Mesenchymal stem cell (in vitro differentiated cells and primary cell): ENCODE data around the gene NDFIP2.

Experiments
- DNase-seq: peaks from one replicate; pipeline ENCODE4 v3.0.0-alpha.2; 2013
- H2AFZ ChIP-seq: one replicate; pipeline ENCODE4 v1.6.1; 2013; ENCODE audit warnings: low read depth, mild to moderate bottlenecking, control low read depth, inconsistent platforms, low read length, moderate library complexity
- H2AK5ac ChIP-seq: 2 replicates; pipeline ENCODE4 v1.6.1; 2013; ENCODE audit warnings: low read length, moderate library complexity, mild to moderate bottlenecking, inconsistent platforms; ENCODE audit not compliant: severe bottlenecking
- H2BK120ac ChIP-seq: one replicate; pipeline ENCODE4 v1.6.1; 2013; ENCODE audit warnings: low read depth, mild to moderate bottlenecking, inconsistent platforms, low read length, moderate library complexity
- H2BK12ac ChIP-seq, 2 experiments: one replicate each; pipeline ENCODE4 v1.6.1; 2013; ENCODE audit warnings: inconsistent platforms in 2 of 2, low read length in 2 of 2, mild to moderate bottlenecking in 2 of 2, moderate library complexity in 2 of 2, control low read depth in 1 of 2
- H2BK15ac ChIP-seq: one replicate; pipeline ENCODE4 v1.6.1; 2013; ENCODE audit warnings: mild to moderate bottlenecking, low read depth, inconsistent platforms; ENCODE audit not compliant: poor library complexity, severe bottlenecking
- H2BK5ac ChIP-seq: 2 replicates; pipeline ENCODE4 v1.6.1; 2013; ENCODE audit warnings: low read depth, mild to moderate bottlenecking, low read length, control low read depth, inconsistent platforms; ENCODE audit not compliant: poor library complexity, severe bottlenecking
- H3K14ac ChIP-seq, 2 experiments: one replicate each; pipeline ENCODE4 v1.6.1; 2013; ENCODE audit warnings: inconsistent platforms in 2 of 2, low read length in 2 of 2, control low read depth in 1 of 2, mild to moderate bottlenecking in 1 of 2, moderate library complexity in 1 of 2
- H3K18ac ChIP-seq, 2 experiments: one replicate each; pipeline ENCODE4 v1.6.1; 2013; ENCODE audit warnings: inconsistent platforms in 2 of 2, low read length in 2 of 2, control low read depth in 1 of 2, low read depth in 1 of 2, mild to moderate bottlenecking in 1 of 2
- H3K23ac ChIP-seq, 2 experiments: one replicate each; pipeline ENCODE4 v1.6.1; 2013; ENCODE audit warnings: inconsistent platforms in 2 of 2, low read length in 2 of 2, mild to moderate bottlenecking in 2 of 2, moderate library complexity in 2 of 2, control low read depth in 1 of 2
- H3K27ac ChIP-seq: 2 replicates; pipeline ENCODE4 v1.5.1; 2013; ENCODE audit warnings: mild to moderate bottlenecking, moderate library complexity, low read length, control low read depth, inconsistent platforms; ENCODE audit not compliant: poor library complexity, severe bottlenecking
- H3K27me3 ChIP-seq, 2 experiments: 2 replicates each; pipeline versions ENCODE4 v1.6.1 to v1.7.0; 2013; ENCODE audit warnings: low read length in 2 of 2, mild to moderate bottlenecking in 2 of 2, moderate library complexity in 2 of 2, control low read depth in 1 of 2, inconsistent platforms in 1 of 2; ENCODE audit not compliant: control insufficient read depth in 1 of 2, insufficient read depth in 1 of 2
- H3K36me3 ChIP-seq, 2 experiments: 2 replicates each; pipeline versions ENCODE4 v1.6.1 to v1.7.0; 2013; ENCODE audit warnings: low read length in 2 of 2, control low read depth in 1 of 2, inconsistent platforms in 1 of 2, low read depth in 1 of 2, mild to moderate bottlenecking in 1 of 2; ENCODE audit not compliant: insufficient read depth in 2 of 2, control insufficient read depth in 1 of 2
- H3K4ac ChIP-seq, 2 experiments: one replicate each; pipeline ENCODE4 v1.6.1; 2013; ENCODE audit warnings: inconsistent platforms in 2 of 2, low read length in 2 of 2, mild to moderate bottlenecking in 2 of 2, moderate library complexity in 2 of 2, control low read depth in 1 of 2, low read depth in 1 of 2
- H3K4me1 ChIP-seq: 2 replicates; pipeline ENCODE4 v1.6.1; 2013; ENCODE audit warnings: low read depth, low read length, control low read depth; ENCODE audit not compliant: control insufficient read depth, insufficient read depth
- H3K4me2 ChIP-seq: 2 replicates; pipeline ENCODE4 v1.6.1; 2013; ENCODE audit warnings: low read length, mild to moderate bottlenecking, inconsistent platforms; ENCODE audit not compliant: poor library complexity, severe bottlenecking
- H3K4me3 ChIP-seq, 2 experiments: 2 replicates each; pipeline versions ENCODE4 v1.5.1 to v1.7.0; 2013; ENCODE audit warnings: low read length in 2 of 2, mild to moderate bottlenecking in 2 of 2, control low read depth in 1 of 2, low read depth in 1 of 2; ENCODE audit not compliant: insufficient read depth in 1 of 2
- H3K79me1 ChIP-seq: replicated peaks from 2 replicates; pipeline ENCODE4 v1.6.1; 2013; ENCODE audit warnings: mild to moderate bottlenecking, control low read depth, low read length, inconsistent platforms; ENCODE audit not compliant: poor library complexity, severe bottlenecking
- H3K9ac ChIP-seq: 2 replicates; pipeline ENCODE4 v1.7.0; 2013; ENCODE audit warnings: mild to moderate bottlenecking, low read length, moderate library complexity
- H3K9me3 ChIP-seq: 2 replicates; pipeline ENCODE4 v1.7.0; 2013; ENCODE audit warnings: mild to moderate bottlenecking, low read length; ENCODE audit not compliant: control insufficient read depth
- H4K8ac ChIP-seq: one replicate; pipeline ENCODE4 v1.6.1; 2013; ENCODE audit warnings: inconsistent platforms, mild to moderate bottlenecking, low read length, moderate library complexity
- H4K91ac ChIP-seq: one replicate; pipeline ENCODE4 v1.6.1; 2013; ENCODE audit warnings: mild to moderate bottlenecking, low read length, inconsistent platforms
- WGBS: methylation state at CpG from one replicate; pipeline ENCODE4 v1.1.7; 2013; ENCODE audit warnings: mixed read lengths; 5-methylcytosine and 5-hydroxymethylcytosine counted together

Gene NDFIP2

GRCh38 chr13:79541426-79542049, 60.6 kb downstream of the NDFIP2 start:
- H2BK15ac ChIP-seq: no peak overlapping the region
- no peak overlapping the region for H2BK12ac ChIP-seq
- H4K8ac ChIP-seq: no peak overlapping the region
- no peak overlapping the region for H3K27ac ChIP-seq
- H3K79me1 ChIP-seq: peaks cover 22% of the 10 kb centered on the region
- no peak overlapping the region for H3K4ac ChIP-seq
- no peak overlapping the region for H3K9ac ChIP-seq
- no peak overlapping the region for H2BK120ac ChIP-seq
- H2BK5ac ChIP-seq: no peak overlapping the region
- H3K36me3 ChIP-seq: peaks cover 7 to 18% of the 10 kb centered on the region in 2 experiments
- H3K4me3 ChIP-seq: no peak overlapping the region
- H3K23ac ChIP-seq: no peak overlapping the region
- H2AFZ ChIP-seq: no peak overlapping the region
- H3K4me2 ChIP-seq: no peak overlapping the region
- no peaks in the 10 kb centered on the region for H3K9me3 ChIP-seq
- no peaks in the 10 kb centered on the region for H3K27me3 ChIP-seq
- no CpG with 5 or more reads among the region's 1 CpG for WGBS
- peak; percentile 76 for DNase-seq
- H3K4me1 ChIP-seq: no peaks in the 10 kb centered on the region
- no peak overlapping the region for H2AK5ac ChIP-seq
- H3K18ac ChIP-seq: no peak overlapping the region
- no peak overlapping the region for H4K91ac ChIP-seq
- no peak overlapping the region for H3K14ac ChIP-seq

- WGBS: 60% methylated on average over 1 of the region's 1 CpG
- H3K9me3 ChIP-seq: no peaks in the 10 kb centered on the region
Observed at GRCh38 chr13:79543883-79544282, 62.9 kb downstream of the NDFIP2 start.

GRCh38 chr13:79547211-79548195, 66.5 kb downstream of the NDFIP2 start:
- H3K9me3 ChIP-seq: no peaks in the 10 kb centered on the region
- H3K4ac ChIP-seq: no peak overlapping the region
- H2AFZ ChIP-seq: no peak overlapping the region
- no peak overlapping the region for H2BK15ac ChIP-seq
- H4K8ac ChIP-seq: no peak overlapping the region
- H3K9ac ChIP-seq: no peak overlapping the region
- H3K23ac ChIP-seq: no peak overlapping the region
- H3K14ac ChIP-seq: no peak overlapping the region
- no peak overlapping the region for H2AK5ac ChIP-seq
- H4K91ac ChIP-seq: no peak overlapping the region
- no peaks in the 10 kb centered on the region for H3K27me3 ChIP-seq
- H3K4me3 ChIP-seq: no peak overlapping the region
- H3K27ac ChIP-seq: peak overlapping the region; percentile 20
- no peak overlapping the region for H2BK120ac ChIP-seq
- H3K4me1 ChIP-seq: no peaks in the 10 kb centered on the region
- H2BK12ac ChIP-seq: no peak overlapping the region
- H3K36me3 ChIP-seq: peaks cover 2 to 3% of the 10 kb centered on the region in 2 experiments
- no peak overlapping the region for H2BK5ac ChIP-seq
- H3K18ac ChIP-seq: no peak overlapping the region
- H3K4me2 ChIP-seq: no peak overlapping the region
- 91% methylated on average over 3 of the region's 4 CpGs for WGBS
- DNase-seq: no peak
- H3K79me1 ChIP-seq: peaks cover 6% of the 10 kb centered on the region

More at GRCh38 chr13:79543883-79544282, 62.9 kb downstream of the NDFIP2 start:
- Histone ChIP-seq H3K27me3 (no peaks in the 10 kb centered on the region), H4K8ac (no peak overlapping the region), H4K91ac (no peak overlapping the region), H3K4me3 (no peak overlapping the region), H2AK5ac (no peak overlapping the region), H3K4me1 (no peaks in the 10 kb centered on the region), H3K9ac (no peak overlapping the region), H2BK120ac (no peak overlapping the region), H2BK5ac (no peak overlapping the region), H3K23ac (no peak overlapping the region), H2AFZ (no peak overlapping the region), H3K14ac (no peak overlapping the region), H3K18ac (no peak overlapping the region), H2BK15ac (no peak overlapping the region), H3K4ac (no peak overlapping the region), H3K36me3 (peaks cover 3 to 4% of the 10 kb centered on the region in 2 experiments), H3K27ac (no peak overlapping the region), H3K4me2 (no peak overlapping the region), H3K79me1 (peaks cover 9% of the 10 kb centered on the region), H2BK12ac (no peak overlapping the region)
- no peak for DNase-seq

GRCh38 chr13:79548902-79549301, 67.9 kb downstream of the NDFIP2 start:
- H4K91ac ChIP-seq: no peak overlapping the region
- H3K36me3 ChIP-seq: peaks cover 0 to 6% of the 10 kb centered on the region in 2 experiments
- H2AK5ac ChIP-seq: no peak overlapping the region
- no peak overlapping the region for H2BK120ac ChIP-seq
- H3K4me2 ChIP-seq: no peak overlapping the region
- H3K4me3 ChIP-seq: no peak overlapping the region
- H3K79me1 ChIP-seq: peaks cover 3% of the 10 kb centered on the region
- no peaks in the 10 kb centered on the region for H3K4me1 ChIP-seq
- H2BK12ac ChIP-seq: no peak overlapping the region
- H4K8ac ChIP-seq: no peak overlapping the region
- peak overlapping the region; percentile 66 for H3K9ac ChIP-seq
- H3K4ac ChIP-seq: no peak overlapping the region
- H3K18ac ChIP-seq: no peak overlapping the region
- H3K9me3 ChIP-seq: no peaks in the 10 kb centered on the region
- H2AFZ ChIP-seq: no peak overlapping the region
- H3K14ac ChIP-seq: no peak overlapping the region
- peak; percentile 45 for DNase-seq
- no peak overlapping the region for H2BK15ac ChIP-seq
- no peaks in the 10 kb centered on the region for H3K27me3 ChIP-seq
- H2BK5ac ChIP-seq: no peak overlapping the region
- H3K23ac ChIP-seq: no peak overlapping the region
- H3K27ac ChIP-seq: no peak overlapping the region
